ENCODE results near the gene UNC13D.

The UNC13D gene

DNA sequence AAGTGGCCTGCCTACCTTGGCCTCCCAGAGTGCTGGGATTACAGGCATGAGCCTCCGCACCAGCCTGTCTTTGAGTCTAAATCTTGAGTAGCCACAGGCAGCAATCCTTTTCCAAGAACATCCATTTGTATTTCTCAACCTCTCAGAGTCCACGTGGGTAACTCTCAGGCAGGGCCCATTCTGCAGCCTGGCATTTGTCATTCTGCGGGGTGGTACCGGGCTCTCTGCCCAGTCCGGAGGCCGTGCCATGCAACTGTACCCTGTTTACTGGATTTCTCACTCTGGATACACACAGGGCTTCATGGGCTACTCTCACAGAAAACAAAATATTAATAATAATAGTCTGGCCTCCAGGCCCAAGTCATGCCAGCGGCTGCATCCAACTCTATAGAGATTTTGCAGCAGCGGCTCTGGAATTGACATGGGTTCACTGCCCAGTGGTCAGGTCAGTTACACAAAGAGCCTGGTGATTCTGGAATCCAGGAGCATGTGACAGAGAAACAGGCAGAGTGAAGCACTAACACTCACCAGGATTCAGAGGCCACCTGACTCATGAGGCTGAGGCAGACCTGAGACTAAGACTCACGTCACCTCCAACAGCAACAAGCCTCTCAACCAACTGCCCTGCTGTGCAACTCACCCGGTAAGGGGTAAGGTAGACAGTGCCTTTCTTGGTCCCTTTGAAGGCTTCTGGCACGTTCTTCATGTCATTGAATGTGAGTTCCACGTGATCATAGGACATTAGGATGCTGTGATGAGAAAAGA, 6.9 kb upstream of the UNC13D start:
- Histone ChIP-seq H3K27me3 (ENCODE audit: insufficient read depth, low read depth, severe bottlenecking) (no peaks in the 10 kb centered on the region), H3K4me3 (ENCODE audit: low read depth, low read length) (no peak overlapping the region), H3K9me3 (ENCODE audit: severe bottlenecking) (no peaks in the 10 kb centered on the region), H3K27ac (no peak overlapping the region), H3K36me3 (peaks cover 64% of the 10 kb centered on the region)
- no peak for DNase-seq
- TF ChIP-seq CTCF (IDR thresholded peaks at IDR 0.05; ENCODE audit: low read depth, low read length): no peak

DNA sequence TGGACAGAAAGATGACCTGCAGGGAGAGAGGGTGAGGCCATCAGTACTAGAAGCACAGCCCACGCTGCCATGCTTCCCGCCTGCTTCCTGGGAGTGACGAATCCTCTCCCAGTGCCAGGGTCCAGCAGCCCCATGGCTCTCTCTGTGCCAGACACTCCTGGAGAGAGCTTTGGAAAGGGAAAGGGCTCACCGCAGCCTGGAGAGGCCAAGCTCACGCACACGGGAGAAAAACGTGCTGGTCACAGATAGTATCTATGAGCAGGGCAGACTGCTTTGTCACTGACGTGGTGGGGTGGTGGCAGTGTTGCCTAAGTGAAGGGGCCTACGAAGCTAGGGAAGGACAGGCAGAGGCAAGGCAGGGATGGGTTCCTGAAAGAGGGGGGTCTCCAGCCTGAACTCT, 5.5 kb upstream of the UNC13D start:
- Histone ChIP-seq H3K27me3 (ENCODE audit: insufficient read depth, low read depth, severe bottlenecking) (no peaks in the 10 kb centered on the region), H3K27ac (no peak overlapping the region), H3K9me3 (ENCODE audit: severe bottlenecking) (no peaks in the 10 kb centered on the region), H3K4me3 (ENCODE audit: low read depth, low read length) (no peak overlapping the region), H3K36me3 (peaks cover 71% of the 10 kb centered on the region)
- no peak for DNase-seq
- no peak for TF ChIP-seq CTCF (IDR thresholded peaks at IDR 0.05; ENCODE audit: low read depth, low read length)

DNA sequence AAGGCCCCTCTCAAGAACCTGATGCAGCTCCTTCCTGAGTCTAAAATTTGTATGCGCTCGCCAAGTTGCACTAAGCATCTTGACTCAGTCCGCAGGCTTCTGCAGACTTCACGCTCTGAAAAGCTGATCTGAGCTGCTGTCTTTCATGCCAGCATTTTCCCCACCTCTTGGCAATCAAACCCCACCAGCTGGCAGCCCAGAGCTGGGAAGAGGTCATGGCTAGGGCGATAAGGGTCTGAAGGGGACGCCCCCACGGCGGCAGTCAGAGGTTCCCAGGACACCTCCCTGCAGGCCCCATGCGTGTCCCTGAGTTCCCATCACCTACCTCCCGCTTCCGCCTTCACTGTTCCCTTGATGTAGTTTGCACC, 5.1 kb upstream of the UNC13D start:
- H3K27ac ChIP-seq: no peak overlapping the region
- TF ChIP-seq CTCF (IDR thresholded peaks at IDR 0.05; ENCODE audit: low read depth, low read length): no peak
- H3K4me3 ChIP-seq (ENCODE audit: low read depth, low read length): no peak overlapping the region
- no peaks in the 10 kb centered on the region for H3K27me3 ChIP-seq (ENCODE audit: insufficient read depth, low read depth, severe bottlenecking)
- H3K36me3 ChIP-seq: peaks cover 71% of the 10 kb centered on the region
- no peaks in the 10 kb centered on the region for H3K9me3 ChIP-seq (ENCODE audit: severe bottlenecking)
- DNase-seq: no peak

GRCh38 chr17:75848523-75849278, 4.5 kb upstream of the UNC13D start:
- peaks cover 71% of the 10 kb centered on the region for H3K36me3 ChIP-seq

More at GRCh38 chr17:75848523-75849278, 4.5 kb upstream of the UNC13D start:
- no peak overlapping the region; the same call in 1 of the 2 replicates for H3K27ac ChIP-seq
- peak; percentile 87 for TF ChIP-seq CTCF (IDR thresholded peaks at IDR 0.05; ENCODE audit: low read depth, low read length)
- peak; percentile 94 for DNase-seq
- H3K9me3 ChIP-seq (ENCODE audit: severe bottlenecking): no peaks in the 10 kb centered on the region
- H3K27me3 ChIP-seq (ENCODE audit: insufficient read depth, low read depth, severe bottlenecking): no peaks in the 10 kb centered on the region
- H3K4me3 ChIP-seq (ENCODE audit: low read depth, low read length): no peak overlapping the region

All from WERI-Rb-1 (cell line).